ENCODE measurements around the gene ADAT1. TPM values are rescaled to one million over a fixed set of nuclear protein-coding genes. Genes with fewer than 3 reads are reported as not detected.
A peak's percentile ranks its signal among the peaks of the same experiment; 100 is the strongest.

The ADAT1 gene
- total RNA-seq, 1 experiment from 2014 or later: 90.4 TPM

- DNase-seq: no peak
- CTCF ChIA-PET: interaction anchor here (0.5 kb wide), 1 partner anchor 11 kb away, joined by 7 read pairs; no protein-coding TSS in a partner anchor
- no TSS peak for BruUV-seq (replicated peaks)
- H3K9me3 Mint-ChIP-seq (ENCODE audit: low read depth, unreplicated experiment): no peaks in the 10 kb centered on the region
- no peaks in the 10 kb centered on the region for H3K27me3 Mint-ChIP-seq (ENCODE audit: unreplicated experiment)
- intact Hi-C loops (cut with micrococcal nuclease; ENCODE audit: unreplicated experiment): no loop called here
- peaks cover 64% of the 10 kb centered on the region for H3K36me3 Mint-ChIP-seq (ENCODE audit: insufficient read depth, unreplicated experiment)
- H3K27ac Mint-ChIP-seq (ENCODE audit: unreplicated experiment): no peak overlapping the region
- TF ChIP-seq CTCF (IDR thresholded peaks at IDR 0.05; ENCODE audit: unreplicated experiment): no peak
- peaks cover 16% of the 10 kb centered on the region for H3K4me1 Mint-ChIP-seq (ENCODE audit: low read depth, unreplicated experiment)
- no peak overlapping the region for H3K4me3 Mint-ChIP-seq (ENCODE audit: low read depth, unreplicated experiment)
These were observed 5.3 kb upstream of the ADAT1 start for GRCh38 chr16:75628351-75628750.

- no TSS peak for BruUV-seq (replicated peaks)
- H3K27ac Mint-ChIP-seq (ENCODE audit: unreplicated experiment): no peak overlapping the region
- no peaks in the 10 kb centered on the region for H3K9me3 Mint-ChIP-seq (ENCODE audit: low read depth, unreplicated experiment)
These were observed 4.8 kb upstream of the ADAT1 start for GRCh38 chr16:75627851-75628250.

GRCh38 chr16:75626806-75627205, 3.7 kb upstream of the ADAT1 start:
- Mint-ChIP-seq H3K4me1 (ENCODE audit: low read depth, unreplicated experiment) (peaks cover 16% of the 10 kb centered on the region), H3K4me3 (ENCODE audit: low read depth, unreplicated experiment) (no peak overlapping the region), H3K9me3 (ENCODE audit: low read depth, unreplicated experiment) (no peaks in the 10 kb centered on the region), H3K27me3 (ENCODE audit: unreplicated experiment) (no peaks in the 10 kb centered on the region), H3K36me3 (ENCODE audit: insufficient read depth, unreplicated experiment) (peaks cover 69% of the 10 kb centered on the region), H3K27ac (ENCODE audit: unreplicated experiment) (no peak overlapping the region)
- TF ChIP-seq CTCF (IDR thresholded peaks at IDR 0.05; ENCODE audit: unreplicated experiment): no peak
- no TSS peak for BruUV-seq (replicated peaks)
- DNase-seq: no peak
- CTCF ChIA-PET: no interaction called here
- intact Hi-C loops (cut with micrococcal nuclease; ENCODE audit: unreplicated experiment): no loop called here

More at GRCh38 chr16:75627851-75628250, 4.8 kb upstream of the ADAT1 start:
- Mint-ChIP-seq H3K4me3 (ENCODE audit: low read depth, unreplicated experiment) (no peak overlapping the region), H3K36me3 (ENCODE audit: insufficient read depth, unreplicated experiment) (peaks cover 69% of the 10 kb centered on the region), H3K27me3 (ENCODE audit: unreplicated experiment) (no peaks in the 10 kb centered on the region), H3K4me1 (ENCODE audit: low read depth, unreplicated experiment) (peaks cover 16% of the 10 kb centered on the region)
- DNase-seq: no peak
- intact Hi-C loops (cut with micrococcal nuclease; ENCODE audit: unreplicated experiment): no loop called here
- no peak for TF ChIP-seq CTCF (IDR thresholded peaks at IDR 0.05; ENCODE audit: unreplicated experiment)
- CTCF ChIA-PET: interaction anchor here (0.5 kb wide), 1 partner anchor 10 kb away, joined by 7 read pairs; no protein-coding TSS in a partner anchor

- intact Hi-C loops (cut with micrococcal nuclease; ENCODE audit: unreplicated experiment): loop anchor here (5.0 kb wide), 1 partner anchor 163 kb away; the partner anchor contains the start of gene TMEM170A
- TF ChIP-seq CTCF (IDR thresholded peaks at IDR 0.05; ENCODE audit: unreplicated experiment): no peak
- Mint-ChIP-seq H3K27me3 (ENCODE audit: unreplicated experiment) (no peaks in the 10 kb centered on the region), H3K9me3 (ENCODE audit: low read depth, unreplicated experiment) (no peaks in the 10 kb centered on the region), H3K4me3 (ENCODE audit: low read depth, unreplicated experiment) (no peak overlapping the region), H3K27ac (ENCODE audit: unreplicated experiment) (peak overlapping the region; percentile 47), H3K36me3 (ENCODE audit: insufficient read depth, unreplicated experiment) (peaks cover 72% of the 10 kb centered on the region), H3K4me1 (ENCODE audit: low read depth, unreplicated experiment) (peaks cover 16% of the 10 kb centered on the region)
- BruUV-seq (replicated peaks): no TSS peak
- no peak for DNase-seq
- CTCF ChIA-PET: no interaction called here
These were observed 1.8 kb upstream of the ADAT1 start for GRCh38 chr16:75624921-75625334.

All from Calu3 (cell line).